Suprapubic skin (tissue), 4 donors: ENCODE data around the gene FANCB. TPM values are rescaled to one million over a fixed set of nuclear protein-coding genes. Genes with fewer than 3 reads are reported as not detected.
A peak's percentile ranks its signal among the peaks of the same experiment; 100 is the strongest.

Experiments used
- DNase-seq, 2 donors: peaks; one replicate each; pipeline ENCODE4 v3.0.0-alpha.2; 2019; ENCODE audit warnings: low spot score in 2 of 2
- H3K27ac ChIP-seq: fragments of 200-600 bp; sonication (generic); one replicate; pipeline ENCODE4 v1.5.1; 2019
- H3K27me3 ChIP-seq: fragments of 200-600 bp; sonication (generic); one replicate; pipeline ENCODE4 v1.5.1; 2019
- H3K36me3 ChIP-seq: fragments of 200-600 bp; sonication (generic); one replicate; pipeline ENCODE4 v1.5.1; 2019
- H3K4me1 ChIP-seq: fragments of 200-600 bp; sonication (generic); one replicate; pipeline ENCODE4 v1.5.1; 2019
- H3K4me3 ChIP-seq: fragments of 200-600 bp; sonication (generic); one replicate; pipeline ENCODE4 v1.5.1; 2019; ENCODE audit warnings: mild to moderate bottlenecking
- H3K9me3 ChIP-seq: fragments of 200-600 bp; sonication (generic); one replicate; pipeline ENCODE4 v1.5.1; 2019
- EP300 ChIP-seq: sonication (generic); formaldehyde crosslinking; IDR thresholded peaks from one replicate; pipeline ENCODE4 v1.6.1; 2017; ENCODE audit warnings: antibody characterized with exemption
- POLR2A ChIP-seq, 2 donors: fragments of 450-650 bp; IDR thresholded peaks; one replicate each; pipeline ENCODE4 v1.6.1; 2017; ENCODE audit warnings: antibody characterized with exemption in 2 of 2, mild to moderate bottlenecking in 2 of 2, moderate library complexity in 2 of 2
- POLR2AphosphoS5 ChIP-seq, 3 donors: sonication (generic); formaldehyde crosslinking; IDR thresholded peaks; one replicate each; pipeline ENCODE4 v1.6.1; 2017; ENCODE audit warnings: antibody characterized with exemption in 3 of 3
- WGBS: methylation state at CpG from one replicate; pipeline ENCODE4 v1.1.5; 2018; 5-methylcytosine and 5-hydroxymethylcytosine counted together
- total RNA-seq, 4 donors: library from RNA; depleted of rRNA; stranded (reverse); fragments of >200 nt; gene quantifications; one replicate each; pipeline ENCODE4 v1.1.0, GENCODE V29; 2016
- TF ChIP-seq, protein P1 (sequence below), 2 donors: fragments of 200-600 bp in 1 of 2; fragments of 450-650 bp in 1 of 2; sonication (generic) in 1 of 2; IDR thresholded peaks; one replicate each; pipeline ENCODE4 v1.5.1; 2016 to 2019; ENCODE audit warnings: antibody characterized with exemption in 2 of 2, mild to moderate bottlenecking in 1 of 2, moderate library complexity in 1 of 2

The FANCB gene
- total RNA-seq: 1 to 10 TPM in 2 of 4 donors, under 1 TPM in 2; 0.79 to 1.9 (median 0.94) TPM

DNA sequence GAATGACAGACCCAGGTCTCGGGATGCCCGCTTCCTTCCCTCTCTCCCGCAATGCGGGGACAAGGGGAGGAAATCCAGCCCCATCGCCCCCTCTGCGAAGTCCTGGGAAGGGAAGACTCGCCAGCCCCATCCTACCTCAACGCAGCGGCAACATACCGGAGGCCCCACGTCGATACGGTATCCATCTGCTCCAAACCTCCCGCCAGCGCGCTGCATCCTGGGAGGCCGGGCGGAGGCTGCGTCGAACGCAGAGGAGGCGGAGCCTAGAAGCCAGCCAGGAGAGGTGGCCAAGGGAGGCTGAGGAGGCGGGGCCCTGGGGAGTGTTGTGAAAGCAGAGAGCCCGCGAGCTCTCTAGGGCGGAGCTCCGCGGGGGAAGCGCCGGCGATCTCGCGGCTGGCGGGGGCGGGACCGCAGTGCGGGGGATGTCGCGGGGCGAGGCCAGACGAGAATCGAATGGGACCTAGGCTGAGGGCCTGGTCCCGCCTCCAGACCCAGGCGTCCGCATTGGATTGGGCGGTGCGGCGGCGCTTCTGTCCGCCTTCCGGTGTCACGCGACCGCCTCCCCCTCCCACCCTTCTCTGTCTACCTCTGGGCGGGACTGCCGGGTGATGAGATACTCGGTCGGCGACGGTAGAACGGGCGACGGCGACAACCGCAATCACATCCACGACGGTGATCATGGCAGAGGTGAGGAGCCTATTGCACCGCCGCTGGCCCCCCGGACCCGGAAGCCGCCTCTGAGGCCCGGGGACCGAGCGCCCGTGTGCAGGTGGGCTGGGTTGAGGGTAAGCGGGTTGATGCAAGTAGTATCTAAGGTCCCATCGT, at the start of gene FANCB, which contains the start of gene MOSPD2:
Gene FANCB (minus strand): TSS at position 219 of the 825 bp plus-strand sequence. CDS start 7,559 bp downstream, outside the sequence.
Gene MOSPD2 (plus strand): TSS at position 571 of the 825 bp plus-strand sequence. CDS start 108 bp downstream, at position 679.
- 37% methylated on average over 42 of the region's 78 CpGs for WGBS
- peak; percentile 92 to 94 for DNase-seq
- H3K27me3 ChIP-seq: no peaks in the 10 kb centered on the region
- TF ChIP-seq EP300 (no peak), POLR2AphosphoS5 (IDR thresholded peaks at IDR 0.05) (no peak), POLR2A (IDR thresholded peaks at IDR 0.05) (no peak)
- TF ChIP-seq, protein P1, sequence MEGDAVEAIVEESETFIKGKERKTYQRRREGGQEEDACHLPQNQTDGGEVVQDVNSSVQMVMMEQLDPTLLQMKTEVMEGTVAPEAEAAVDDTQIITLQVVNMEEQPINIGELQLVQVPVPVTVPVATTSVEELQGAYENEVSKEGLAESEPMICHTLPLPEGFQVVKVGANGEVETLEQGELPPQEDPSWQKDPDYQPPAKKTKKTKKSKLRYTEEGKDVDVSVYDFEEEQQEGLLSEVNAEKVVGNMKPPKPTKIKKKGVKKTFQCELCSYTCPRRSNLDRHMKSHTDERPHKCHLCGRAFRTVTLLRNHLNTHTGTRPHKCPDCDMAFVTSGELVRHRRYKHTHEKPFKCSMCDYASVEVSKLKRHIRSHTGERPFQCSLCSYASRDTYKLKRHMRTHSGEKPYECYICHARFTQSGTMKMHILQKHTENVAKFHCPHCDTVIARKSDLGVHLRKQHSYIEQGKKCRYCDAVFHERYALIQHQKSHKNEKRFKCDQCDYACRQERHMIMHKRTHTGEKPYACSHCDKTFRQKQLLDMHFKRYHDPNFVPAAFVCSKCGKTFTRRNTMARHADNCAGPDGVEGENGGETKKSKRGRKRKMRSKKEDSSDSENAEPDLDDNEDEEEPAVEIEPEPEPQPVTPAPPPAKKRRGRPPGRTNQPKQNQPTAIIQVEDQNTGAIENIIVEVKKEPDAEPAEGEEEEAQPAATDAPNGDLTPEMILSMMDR (IDR thresholded peaks at IDR 0.05): no peak
- H3K9me3 ChIP-seq: no peaks in the 10 kb centered on the region
- peak within 1 kb of the TSS; percentile 77 for H3K4me3 ChIP-seq
- no peaks in the 10 kb centered on the region for H3K36me3 ChIP-seq
- peak within 1 kb of the TSS; percentile 83 for H3K27ac ChIP-seq
- peaks cover 6% of the 10 kb centered on the region for H3K4me1 ChIP-seq

DNA sequence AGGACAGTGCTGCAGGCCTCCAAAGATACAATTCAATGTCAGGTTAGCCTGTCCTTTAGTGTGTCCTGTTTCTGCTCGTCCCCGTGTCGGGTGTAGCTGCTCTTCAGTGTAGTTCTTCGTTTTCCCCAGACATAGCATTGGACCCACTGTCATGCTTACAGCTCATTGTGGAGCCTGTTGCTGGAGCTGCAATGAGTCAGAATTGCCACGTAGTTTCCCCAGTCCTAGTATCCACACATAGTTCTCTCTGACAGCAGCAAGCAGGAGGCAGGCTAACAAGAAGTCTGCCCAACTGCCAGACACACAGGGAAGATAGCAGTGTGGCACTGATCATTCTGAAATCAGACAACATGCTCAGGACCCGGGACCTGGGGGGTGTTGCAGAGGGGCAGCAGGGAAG, 49.6 kb upstream of the FANCB start:
- TF ChIP-seq POLR2AphosphoS5 (IDR thresholded peaks at IDR 0.05): no peak
- TF ChIP-seq POLR2A (IDR thresholded peaks at IDR 0.05): no peak
- no peak for TF ChIP-seq EP300
- TF ChIP-seq, protein P1 (IDR thresholded peaks at IDR 0.05): no peak
- Histone ChIP-seq H3K4me3 (no peak overlapping the region), H3K9me3 (no peaks in the 10 kb centered on the region), H3K36me3 (peaks cover 8% of the 10 kb centered on the region), H3K27ac (no peak overlapping the region), H3K4me1 (no peaks in the 10 kb centered on the region), H3K27me3 (no peaks in the 10 kb centered on the region)
- WGBS: 61% methylated on average over 6 of the region's 6 CpGs
- no peak for DNase-seq

DNA sequence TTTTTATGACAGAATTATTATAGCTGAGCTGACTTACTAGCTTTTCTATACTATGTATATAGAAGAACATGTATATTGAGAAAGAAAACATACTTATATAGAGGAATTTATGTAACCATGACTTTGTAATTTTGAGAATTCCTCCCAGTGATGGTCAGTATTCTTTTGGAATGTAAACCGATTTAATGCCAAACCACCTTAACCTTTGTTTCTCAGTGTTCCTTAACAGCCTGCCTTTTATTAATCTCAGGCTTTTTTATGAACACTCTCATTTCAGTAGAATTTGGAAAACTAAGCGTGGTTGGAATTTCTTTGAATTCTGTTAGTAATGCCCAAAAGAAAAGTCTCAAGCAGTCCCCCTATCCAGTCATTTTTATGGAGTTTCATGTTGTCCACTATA, 47.3 kb upstream of the FANCB start:
- TF ChIP-seq, protein P1 (IDR thresholded peaks at IDR 0.05): no peak
- TF ChIP-seq POLR2A (IDR thresholded peaks at IDR 0.05) (no peak), POLR2AphosphoS5 (IDR thresholded peaks at IDR 0.05) (no peak), EP300 (no peak)
- Histone ChIP-seq H3K4me3 (no peak overlapping the region), H3K27ac (no peak overlapping the region), H3K36me3 (peaks cover 15% of the 10 kb centered on the region), H3K27me3 (no peaks in the 10 kb centered on the region), H3K9me3 (no peaks in the 10 kb centered on the region), H3K4me1 (no peaks in the 10 kb centered on the region)
- DNase-seq: no peak
- WGBS: 90% methylated on average over 2 of the region's 2 CpGs

DNA sequence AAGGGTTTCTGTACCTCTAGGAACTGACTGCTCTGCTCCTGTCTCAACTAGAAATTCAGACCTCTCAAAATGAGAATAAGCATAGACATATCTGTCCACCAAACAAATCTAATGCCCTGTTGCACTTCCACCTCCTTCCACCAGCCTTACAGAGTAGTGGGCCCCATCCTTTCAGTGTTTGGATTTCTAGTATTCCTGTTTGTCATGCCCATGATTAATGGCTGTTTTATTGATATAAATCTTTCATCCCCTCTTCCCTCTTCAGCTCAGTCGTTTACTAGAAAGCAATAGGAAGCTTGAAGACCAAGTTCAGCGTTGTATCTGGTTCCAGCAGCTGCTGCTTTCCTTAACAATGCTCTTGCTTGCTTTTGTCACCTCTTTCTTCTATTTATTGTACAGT, 46.5 kb upstream of the FANCB start:
- Histone ChIP-seq H3K36me3 (peaks cover 15% of the 10 kb centered on the region), H3K9me3 (no peaks in the 10 kb centered on the region), H3K27ac (no peak overlapping the region), H3K4me3 (no peak overlapping the region), H3K27me3 (no peaks in the 10 kb centered on the region), H3K4me1 (no peaks in the 10 kb centered on the region)
- DNase-seq: no peak
- no peak for TF ChIP-seq POLR2A (IDR thresholded peaks at IDR 0.05)
- TF ChIP-seq EP300: no peak
- TF ChIP-seq, protein P1 (IDR thresholded peaks at IDR 0.05): no peak
- TF ChIP-seq POLR2AphosphoS5 (IDR thresholded peaks at IDR 0.05): no peak
- WGBS: 48% methylated on average over 2 of the region's 2 CpGs

DNA sequence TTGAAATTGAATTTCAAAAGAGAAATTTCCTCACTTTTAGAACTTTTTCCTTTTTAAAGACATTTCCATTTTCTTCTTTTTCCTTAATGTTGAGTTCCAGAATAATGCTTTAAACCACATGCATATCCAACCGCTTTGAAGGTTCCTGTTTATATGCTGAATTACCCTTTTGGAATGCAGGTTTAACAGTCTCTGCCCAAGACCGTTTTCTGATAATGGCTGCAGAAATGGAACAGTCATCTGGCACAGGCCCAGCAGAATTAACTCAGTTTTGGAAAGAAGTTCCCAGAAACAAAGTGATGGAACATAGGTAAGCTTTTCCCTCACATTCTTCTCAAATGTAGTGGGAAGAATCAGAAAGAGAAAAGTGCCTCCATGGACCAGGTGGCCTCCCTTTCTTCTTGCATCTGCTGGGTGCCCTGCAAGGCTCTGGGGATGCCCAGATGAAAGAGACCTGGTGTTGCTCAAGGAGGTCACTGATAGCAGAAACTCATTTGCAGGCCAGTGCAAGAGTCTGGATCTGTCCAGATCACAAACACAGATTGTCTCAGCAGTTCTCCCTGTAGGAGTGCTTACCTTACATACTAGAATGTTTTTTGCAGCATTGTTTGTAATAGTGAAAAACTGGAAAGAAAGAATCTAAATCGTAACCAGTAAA, 43.3 kb upstream of the FANCB start:
- TF ChIP-seq POLR2AphosphoS5 (IDR thresholded peaks at IDR 0.05): no peak
- TF ChIP-seq, protein P1 (IDR thresholded peaks at IDR 0.05): no peak
- TF ChIP-seq EP300: no peak
- no peak for TF ChIP-seq POLR2A (IDR thresholded peaks at IDR 0.05)
- Histone ChIP-seq H3K9me3 (no peaks in the 10 kb centered on the region), H3K4me1 (no peaks in the 10 kb centered on the region), H3K27ac (no peak overlapping the region), H3K36me3 (peaks cover 19% of the 10 kb centered on the region), H3K27me3 (no peaks in the 10 kb centered on the region), H3K4me3 (no peak overlapping the region)
- DNase-seq: no peak
- 70% methylated on average over 3 of the region's 3 CpGs for WGBS
